Fibroblast of lung (primary cell): ENCODE results near the gene TENM3.
"Not testable (repeated sequence)": the region's sequence is repeated elsewhere in the genome, so short reads cannot be mapped to it uniquely, and the experiment has no call there.

Experiments
- EZH2 ChIP-seq: IDR thresholded peaks from 2 replicates; pipeline ENCODE4 v1.5.1; 2012; ENCODE audit warnings: low read length, control low read depth, mild to moderate bottlenecking; ENCODE audit errors: missing control alignments
- TF ChIP-seq, protein P1 (sequence below), 2 donors: IDR thresholded peaks in 1 of 2; conservative IDR thresholded peaks in 1 of 2; 1 replicate in 1 of 2; 2 replicates in 1 of 2; pipeline ENCODE4 v1.5.1; 2011 to 2012; ENCODE audit warnings: low read length in 2 of 2, control low read depth in 1 of 2, inconsistent platforms in 1 of 2, low read depth in 1 of 2, mild to moderate bottlenecking in 1 of 2

DNA sequence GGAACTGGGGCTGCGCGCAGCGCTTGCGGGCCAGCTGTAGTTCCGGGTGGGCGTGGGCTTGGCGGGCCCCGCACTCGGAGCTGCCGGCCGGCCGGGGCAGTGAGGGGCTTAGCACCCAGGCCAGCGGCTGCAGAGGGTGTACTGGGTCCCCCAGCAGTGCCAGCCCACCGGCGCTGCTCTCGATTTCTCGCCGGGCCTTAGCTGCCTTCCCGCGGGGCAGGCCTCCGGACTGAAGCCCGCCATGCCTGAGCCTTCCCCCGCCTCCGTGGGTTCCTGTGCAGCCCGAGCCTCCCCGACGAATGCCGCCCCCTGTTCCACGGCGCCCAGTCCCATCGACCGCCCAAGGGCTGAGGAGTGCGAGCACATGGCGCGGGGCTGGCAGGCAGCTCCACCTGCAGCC lies 143.4 kb downstream of the TENM3 start:
- not testable (repeated sequence) for TF ChIP-seq EZH2
- TF ChIP-seq, protein P1, sequence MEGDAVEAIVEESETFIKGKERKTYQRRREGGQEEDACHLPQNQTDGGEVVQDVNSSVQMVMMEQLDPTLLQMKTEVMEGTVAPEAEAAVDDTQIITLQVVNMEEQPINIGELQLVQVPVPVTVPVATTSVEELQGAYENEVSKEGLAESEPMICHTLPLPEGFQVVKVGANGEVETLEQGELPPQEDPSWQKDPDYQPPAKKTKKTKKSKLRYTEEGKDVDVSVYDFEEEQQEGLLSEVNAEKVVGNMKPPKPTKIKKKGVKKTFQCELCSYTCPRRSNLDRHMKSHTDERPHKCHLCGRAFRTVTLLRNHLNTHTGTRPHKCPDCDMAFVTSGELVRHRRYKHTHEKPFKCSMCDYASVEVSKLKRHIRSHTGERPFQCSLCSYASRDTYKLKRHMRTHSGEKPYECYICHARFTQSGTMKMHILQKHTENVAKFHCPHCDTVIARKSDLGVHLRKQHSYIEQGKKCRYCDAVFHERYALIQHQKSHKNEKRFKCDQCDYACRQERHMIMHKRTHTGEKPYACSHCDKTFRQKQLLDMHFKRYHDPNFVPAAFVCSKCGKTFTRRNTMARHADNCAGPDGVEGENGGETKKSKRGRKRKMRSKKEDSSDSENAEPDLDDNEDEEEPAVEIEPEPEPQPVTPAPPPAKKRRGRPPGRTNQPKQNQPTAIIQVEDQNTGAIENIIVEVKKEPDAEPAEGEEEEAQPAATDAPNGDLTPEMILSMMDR (conservative IDR thresholded peaks at IDR 0.05 in 1 of 2, IDR thresholded peaks at IDR 0.05 in 1 of 2; ENCODE audit: low read depth in 1 of 2, low read length in 2 of 2) = not testable (repeated sequence)
